HG03159 (cell line): ENCODE results near the gene BRCA1.
"Not testable (repeated sequence)": the region's sequence is repeated elsewhere in the genome, so short reads cannot be mapped to it uniquely, and the experiment has no call there.

Experiments
- ATAC-seq: cut with Tn5 transposase; IDR thresholded peaks from one replicate; pipeline ENCODE4 v1.9.1; 2021; ENCODE audit warnings: mild to moderate bottlenecking, moderate library complexity; ENCODE audit not compliant: unreplicated experiment

The BRCA1 gene

GRCh38 chr17:43070257-43070656, 54.9 kb downstream of the BRCA1 start:
- no peak for ATAC-seq

- ATAC-seq, result no peak
These were observed 55.7 kb downstream of the BRCA1 start for GRCh38 chr17:43069368-43069898.

- no peak for ATAC-seq
These were observed 56.4 kb downstream of the BRCA1 start for GRCh38 chr17:43068570-43069367.

- no peak for ATAC-seq
These were observed 62.1 kb downstream of the BRCA1 start for GRCh38 chr17:43062984-43063638.

- ATAC-seq, result no peak
These were observed 69.1 kb downstream of the BRCA1 start for GRCh38 chr17:43056051-43056450.

GRCh38 chr17:43053008-43053407, 72.2 kb downstream of the BRCA1 start:
- not testable (repeated sequence) for ATAC-seq

- no peak for ATAC-seq
These were observed 73.2 kb downstream of the BRCA1 start for GRCh38 chr17:43051969-43052368.

GRCh38 chr17:43044024-43044423, 81.1 kb downstream of the BRCA1 start:
- no peak for ATAC-seq

GRCh38 chr17:43043307-43043706, 81.9 kb downstream of the BRCA1 start:
- no peak for ATAC-seq

- no peak for ATAC-seq
These were observed 83.0 kb downstream of the BRCA1 start for GRCh38 chr17:43042025-43042628.

GRCh38 chr17:43040655-43041054, 84.5 kb downstream of the BRCA1 start:
- no peak for ATAC-seq

- no peak for ATAC-seq
These were observed 85.5 kb downstream of the BRCA1 start for GRCh38 chr17:43039646-43040045.

GRCh38 chr17:43034894-43035293, 90.3 kb downstream of the BRCA1 start:
- ATAC-seq, result no peak

- ATAC-seq, result no peak
These were observed 90.9 kb downstream of the BRCA1 start for GRCh38 chr17:43033948-43034881.

GRCh38 chr17:43031666-43032065, 93.5 kb downstream of the BRCA1 start:
- ATAC-seq, result no peak

GRCh38 chr17:43030137-43030767, 94.9 kb downstream of the BRCA1 start:
- no peak for ATAC-seq

GRCh38 chr17:43028221-43028861, 96.8 kb downstream of the BRCA1 start:
- no peak for ATAC-seq

GRCh38 chr17:43027091-43028032, 97.8 kb downstream of the BRCA1 start:
- ATAC-seq, result no peak

- no peak for ATAC-seq
These were observed 98.6 kb downstream of the BRCA1 start for GRCh38 chr17:43026595-43026994.
